Bronchial epithelial cell (primary cell): ENCODE results near the gene LDLRAP1. TPM values are rescaled to one million over a fixed set of nuclear protein-coding genes. Genes with fewer than 3 reads are reported as not detected.
A peak's percentile ranks its signal among the peaks of the same experiment; 100 is the strongest.

ENCODE experiments used
- DNase-seq: peaks from one replicate; pipeline ENCODE4 v3.0.0-alpha.2; 2010; ENCODE audit warnings: low read depth
- FAIRE-seq: peaks from 2 replicates; lab custom pipeline; 2011; peaks lifted over from hg19 to GRCh38; lab: Jason Lieb, UNC
- H3K27me3 ChIP-seq: 2 replicates; pipeline ENCODE4 v1.5.1; 2011; ENCODE audit warnings: low read length; ENCODE audit not compliant: control insufficient read depth, insufficient read depth
- H3K36me3 ChIP-seq: 2 replicates; pipeline ENCODE4 v1.5.1; 2011; ENCODE audit warnings: low read length; ENCODE audit not compliant: control insufficient read depth, insufficient read depth
- H3K4me3 ChIP-seq: 2 replicates; pipeline ENCODE4 v1.5.1; 2011; ENCODE audit warnings: mild to moderate bottlenecking, low read depth, low read length, control low read depth
- CTCF ChIP-seq: IDR thresholded peaks from 2 replicates; pipeline ENCODE4 v1.5.1; 2011; ENCODE audit warnings: mild to moderate bottlenecking, moderate library complexity, low read length, control low read depth, inconsistent platforms; ENCODE audit not compliant: insufficient read depth, severe bottlenecking
- total RNA-seq: library from RNA; depleted of rRNA; stranded (reverse); fragments of >200 nt; gene quantifications from 2 replicates; pipeline ENCODE4 v1.2.1, GENCODE V29; 2014

The LDLRAP1 gene, protein sequence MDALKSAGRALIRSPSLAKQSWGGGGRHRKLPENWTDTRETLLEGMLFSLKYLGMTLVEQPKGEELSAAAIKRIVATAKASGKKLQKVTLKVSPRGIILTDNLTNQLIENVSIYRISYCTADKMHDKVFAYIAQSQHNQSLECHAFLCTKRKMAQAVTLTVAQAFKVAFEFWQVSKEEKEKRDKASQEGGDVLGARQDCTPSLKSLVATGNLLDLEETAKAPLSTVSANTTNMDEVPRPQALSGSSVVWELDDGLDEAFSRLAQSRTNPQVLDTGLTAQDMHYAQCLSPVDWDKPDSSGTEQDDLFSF
- total RNA-seq: 17.1 and 17.3 TPM in 2 replicates

- Histone ChIP-seq H3K36me3 (peaks cover 2% of the 10 kb centered on the region), H3K27me3 (no peaks in the 10 kb centered on the region), H3K4me3 (peak within 1 kb of the TSS; percentile 87)
- TF ChIP-seq CTCF: no peak
- DNase-seq (peak; percentile 36), FAIRE-seq (no peak)
Observed at GRCh38 chr1:25543425-25544242, at the start of gene LDLRAP1. LDLRAP1 (plus strand) TSS chr1:25543606; CDS start chr1:25543699, 93 bp downstream.

- H3K27me3 ChIP-seq: no peaks in the 10 kb centered on the region
- TF ChIP-seq CTCF: no peak
- peaks cover 11% of the 10 kb centered on the region for H3K36me3 ChIP-seq
- FAIRE-seq (peak; percentile 58), DNase-seq (no peak)
- H3K4me3 ChIP-seq: no peak overlapping the region
Observed at GRCh38 chr1:25494952-25495351, 48.5 kb upstream of the LDLRAP1 start.

- TF ChIP-seq CTCF: no peak
- no peak for FAIRE-seq
- no peaks in the 10 kb centered on the region for H3K27me3 ChIP-seq
- no peak overlapping the region for H3K4me3 ChIP-seq
- DNase-seq: no peak
- peaks cover 3% of the 10 kb centered on the region for H3K36me3 ChIP-seq
Observed at GRCh38 chr1:25500694-25501093, 42.7 kb upstream of the LDLRAP1 start.

- Histone ChIP-seq H3K36me3 (peaks cover 3% of the 10 kb centered on the region), H3K4me3 (no peak overlapping the region), H3K27me3 (no peaks in the 10 kb centered on the region)
- peak; percentile 31 for TF ChIP-seq CTCF
- FAIRE-seq: no peak
- DNase-seq: peak; percentile 73
Observed at GRCh38 chr1:25501235-25502058, 42.0 kb upstream of the LDLRAP1 start.

DNA sequence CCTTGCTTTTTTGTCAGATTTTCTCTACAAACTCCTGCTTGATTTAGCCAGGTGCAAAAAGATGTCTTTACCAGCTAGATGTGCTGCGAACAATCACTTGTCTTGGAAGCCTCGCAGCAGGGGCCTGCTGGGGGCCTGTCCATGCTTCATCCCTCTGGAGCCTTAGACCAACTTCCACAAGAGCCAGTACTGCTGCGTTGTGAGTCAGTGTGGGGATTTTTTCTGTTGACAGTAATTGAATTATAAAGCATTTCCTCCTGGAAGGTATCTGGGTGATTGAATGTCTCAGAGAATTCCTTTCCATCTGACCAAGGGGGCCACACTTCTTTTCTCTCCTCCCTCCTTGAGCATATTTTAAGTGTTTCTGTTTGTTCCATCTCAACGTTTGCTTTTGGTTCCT is 40.4 kb upstream of the LDLRAP1 start:
- FAIRE-seq (no peak), DNase-seq (peak; percentile 55)
- TF ChIP-seq CTCF: no peak
- H3K4me3 ChIP-seq: no peak overlapping the region
- peaks cover 3% of the 10 kb centered on the region for H3K36me3 ChIP-seq
- H3K27me3 ChIP-seq: no peaks in the 10 kb centered on the region
